GM18861 (cell line): ENCODE measurements around the gene THOP1.

ENCODE experiments used
- ATAC-seq: cut with Tn5 transposase; IDR thresholded peaks from one replicate; pipeline ENCODE4 v1.9.1; 2021; ENCODE audit not compliant: unreplicated experiment

Gene THOP1

GRCh38 chr19:2761876-2762782 is 23.2 kb upstream of the THOP1 start:
- no peak for ATAC-seq

- ATAC-seq, result no peak
These were observed 22.4 kb upstream of the THOP1 start for GRCh38 chr19:2762783-2763496.

GRCh38 chr19:2763687-2764086 is 21.6 kb upstream of the THOP1 start:
- ATAC-seq, result no peak

- ATAC-seq, result no peak
These were observed 20.4 kb upstream of the THOP1 start for GRCh38 chr19:2764945-2765344.

GRCh38 chr19:2765376-2765775 is 19.9 kb upstream of the THOP1 start:
- no peak for ATAC-seq

- ATAC-seq, result no peak
These were observed 18.5 kb upstream of the THOP1 start for GRCh38 chr19:2766594-2767372.

- no peak for ATAC-seq
These were observed 17.6 kb upstream of the THOP1 start for GRCh38 chr19:2767688-2768087.

- ATAC-seq, result no peak
These were observed 16.8 kb upstream of the THOP1 start for GRCh38 chr19:2768365-2769132.

- no peak for ATAC-seq
These were observed 16.1 kb upstream of the THOP1 start for GRCh38 chr19:2769218-2769617.

GRCh38 chr19:2770055-2771013 is 15.0 kb upstream of the THOP1 start:
- no peak for ATAC-seq

GRCh38 chr19:2771786-2772674 is 13.3 kb upstream of the THOP1 start:
- ATAC-seq, result no peak

GRCh38 chr19:2774083-2774679 is 11.1 kb upstream of the THOP1 start:
- no peak for ATAC-seq

- ATAC-seq, result no peak
These were observed 10.2 kb upstream of the THOP1 start for GRCh38 chr19:2774953-2775555.

GRCh38 chr19:2775556-2776430 is 9.5 kb upstream of the THOP1 start:
- no peak for ATAC-seq

- no peak for ATAC-seq
These were observed 7.2 kb upstream of the THOP1 start for GRCh38 chr19:2777952-2778683.

GRCh38 chr19:2779121-2779740 is 6.1 kb upstream of the THOP1 start:
- ATAC-seq, result no peak
